BE2C (cell line): Measurements from ENCODE around the gene GSTA1. TPM values are rescaled to one million over a fixed set of nuclear protein-coding genes. Genes with fewer than 3 reads are reported as not detected.
"Not testable (repeated sequence)": the region's sequence is repeated elsewhere in the genome, so short reads cannot be mapped to it uniquely, and the experiment has no call there.

Experiments used
- DNase-seq: peaks from one replicate; pipeline ENCODE4 v3.0.0-alpha.2; 2020
- H3K27me3 ChIP-seq: fragments of 250-450 bp; sonication (Bioruptor Pico); 2 replicates; pipeline ENCODE4 v1.5.1; 2020; ENCODE audit warnings: mild to moderate bottlenecking
- H3K36me3 ChIP-seq: fragments of 250-450 bp; sonication (Bioruptor Pico); 2 replicates; pipeline ENCODE4 v1.5.1; 2020; ENCODE audit warnings: mild to moderate bottlenecking
- H3K4me1 ChIP-seq: fragments of 250-450 bp; sonication (Bioruptor Pico); 2 replicates; pipeline ENCODE4 v1.5.1; 2020
- H3K4me3 ChIP-seq: 2 replicates; pipeline ENCODE4 v1.5.1; 2011; ENCODE audit warnings: low read depth, low read length
- H3K9me3 ChIP-seq: fragments of 250-450 bp; sonication (Bioruptor Pico); 2 replicates; pipeline ENCODE4 v1.5.1; 2020
- CTCF ChIP-seq: IDR thresholded peaks from 2 replicates; pipeline ENCODE4 v1.5.1; 2012; ENCODE audit warnings: mild to moderate bottlenecking, low read depth, low read length
- polyA plus RNA-seq: library from polyadenylated mRNA; unstranded; fragments of >200 nt; gene quantifications from one replicate; pipeline ENCODE4 v1.2.1, GENCODE V29; 2012; ENCODE audit warnings: low read depth, missing spikeins; ENCODE audit not compliant: insufficient read length, insufficient read depth

The GSTA1 gene
- not detected for polyA plus RNA-seq

GRCh38 chr6:52803668-52804255 lies at the start of gene GSTA1:
TSS of gene GSTA1 (minus strand) at chr6:52803816. CDS start at chr6:52799267, 4,549 bp downstream.
- not testable (repeated sequence) for H3K9me3 ChIP-seq, H3K4me3 ChIP-seq, H3K4me1 ChIP-seq, H3K36me3 ChIP-seq, DNase-seq, H3K27me3 ChIP-seq

- Histone ChIP-seq H3K27me3 (no peaks in the 10 kb centered on the region; the same call in 1 of the 2 replicates), H3K4me1 (no peaks in the 10 kb centered on the region), H3K36me3 (no peaks in the 10 kb centered on the region), H3K9me3 (no peaks in the 10 kb centered on the region), H3K4me3 (no peak overlapping the region)
- no peak for TF ChIP-seq CTCF
- no peak for DNase-seq
Observed at GRCh38 chr6:52849137-52849536, 45.5 kb upstream of the GSTA1 start.

- TF ChIP-seq CTCF = no peak
- no peak for DNase-seq
Observed at GRCh38 chr6:52846002-52846401, 42.4 kb upstream of the GSTA1 start.

GRCh38 chr6:52843605-52844004 lies 40.0 kb upstream of the GSTA1 start:
- no peak for TF ChIP-seq CTCF
- no peak for DNase-seq
- H3K9me3 ChIP-seq = no peaks in the 10 kb centered on the region
- no peaks in the 10 kb centered on the region for H3K36me3 ChIP-seq
- H3K4me1 ChIP-seq = no peaks in the 10 kb centered on the region
- H3K27me3 ChIP-seq = no peaks in the 10 kb centered on the region
- no peak overlapping the region for H3K4me3 ChIP-seq

More at GRCh38 chr6:52846002-52846401, 42.4 kb upstream of the GSTA1 start:
- Histone ChIP-seq H3K4me3 (no peak overlapping the region), H3K4me1 (no peaks in the 10 kb centered on the region), H3K36me3 (no peaks in the 10 kb centered on the region), H3K27me3 (no peaks in the 10 kb centered on the region), H3K9me3 (no peaks in the 10 kb centered on the region)

GRCh38 chr6:52840763-52841585 lies 37.4 kb upstream of the GSTA1 start, which contains the start of gene GSTA5:
TSS of gene GSTA5 (minus strand) at chr6:52840813.
- TF ChIP-seq CTCF = no peak

GRCh38 chr6:52839124-52840055 lies 35.8 kb upstream of the GSTA1 start:
- H3K9me3 ChIP-seq = no peaks in the 10 kb centered on the region
- peak; percentile 78 for DNase-seq
- H3K4me3 ChIP-seq = no peak overlapping the region
- peak; percentile 86 for TF ChIP-seq CTCF
- H3K36me3 ChIP-seq = no peaks in the 10 kb centered on the region
- H3K4me1 ChIP-seq = no peaks in the 10 kb centered on the region
- H3K27me3 ChIP-seq = no peaks in the 10 kb centered on the region

More at GRCh38 chr6:52840763-52841585, 37.4 kb upstream of the GSTA1 start, which contains the start of gene GSTA5:
- no peaks in the 10 kb centered on the region for H3K4me1 ChIP-seq
- no peaks in the 10 kb centered on the region for H3K9me3 ChIP-seq
- no peak for DNase-seq
- H3K36me3 ChIP-seq = no peaks in the 10 kb centered on the region
- no peak within 1 kb of the TSS for H3K4me3 ChIP-seq
- H3K27me3 ChIP-seq = no peaks in the 10 kb centered on the region
